Progenitor cell of endocrine pancreas (in vitro differentiated cells): ENCODE results near the gene ARHGAP20. TPM values are rescaled to one million over a fixed set of nuclear protein-coding genes. Genes with fewer than 3 reads are reported as not detected.
A peak's percentile ranks its signal among the peaks of the same experiment; 100 is the strongest.

ENCODE experiments used
- DNase-seq: peaks from one replicate; pipeline ENCODE4 v3.0.0; 2021; ENCODE audit warnings: low spot score; ENCODE audit not compliant: unreplicated experiment
- H3K27ac Mint-ChIP-seq: 2 replicates; pipeline ENCODE4 v1.8.0; 2021; ENCODE audit warnings: mild to moderate bottlenecking, moderate library complexity, mixed read lengths
- H3K27me3 Mint-ChIP-seq: 2 replicates; pipeline ENCODE4 v1.8.0; 2021; ENCODE audit warnings: mixed read lengths
- H3K36me3 Mint-ChIP-seq: 2 replicates; pipeline ENCODE4 v1.8.0; 2022; ENCODE audit warnings: mixed read lengths; ENCODE audit not compliant: insufficient read depth
- H3K4me1 Mint-ChIP-seq: 2 replicates; pipeline ENCODE4 v1.8.0; 2021; ENCODE audit warnings: low read depth, mixed read lengths
- H3K4me3 Mint-ChIP-seq: 2 replicates; pipeline ENCODE4 v1.8.0; 2021; ENCODE audit warnings: low read depth, mild to moderate bottlenecking, moderate library complexity, mixed read lengths
- H3K9me3 Mint-ChIP-seq: 2 replicates; pipeline ENCODE4 v1.8.0; 2021; ENCODE audit warnings: low read depth, mixed read lengths
- CTCF ChIP-seq: fragments of 200-600 bp; sonication (generic); IDR thresholded peaks from one replicate; pipeline ENCODE4 v1.5.0; 2021; ENCODE audit warnings: antibody characterized with exemption, mild to moderate bottlenecking; ENCODE audit not compliant: unreplicated experiment
- total RNA-seq: library from RNA; stranded (reverse); gene quantifications from 2 replicates; pipeline ENCODE4 v1.2.1, GENCODE V29; 2021

ARHGAP20 gene
- total RNA-seq, 1 donor from 2014 or later, result 0.14 TPM

- no peak for DNase-seq
- Mint-ChIP-seq H3K9me3 (no peaks in the 10 kb centered on the region), H3K36me3 (no peaks in the 10 kb centered on the region), H3K4me1 (peaks cover 2% of the 10 kb centered on the region), H3K4me3 (no peak overlapping the region), H3K27me3 (peaks cover 16% of the 10 kb centered on the region), H3K27ac (no peak overlapping the region)
- no peak for TF ChIP-seq CTCF
Measured at GRCh38 chr11:110720431-110721275, 8.4 kb upstream of the ARHGAP20 start.

GRCh38 chr11:110716361-110716760, 4.1 kb upstream of the ARHGAP20 start:
- Mint-ChIP-seq H3K27ac (no peak overlapping the region), H3K4me3 (no peak overlapping the region)

GRCh38 chr11:110715541-110715940, 3.3 kb upstream of the ARHGAP20 start:
- Mint-ChIP-seq H3K27ac (no peak overlapping the region), H3K9me3 (no peaks in the 10 kb centered on the region), H3K27me3 (peaks cover 39% of the 10 kb centered on the region), H3K4me1 (peaks cover 4% of the 10 kb centered on the region), H3K36me3 (no peaks in the 10 kb centered on the region), H3K4me3 (no peak overlapping the region)
- TF ChIP-seq CTCF, result no peak
- DNase-seq, result no peak

More at GRCh38 chr11:110716361-110716760, 4.1 kb upstream of the ARHGAP20 start:
- no peak for TF ChIP-seq CTCF
- Mint-ChIP-seq H3K27me3 (peaks cover 37% of the 10 kb centered on the region), H3K36me3 (no peaks in the 10 kb centered on the region), H3K4me1 (peaks cover 2% of the 10 kb centered on the region), H3K9me3 (no peaks in the 10 kb centered on the region)
- DNase-seq, result no peak

GRCh38 chr11:110713449-110713776, 1.2 kb upstream of the ARHGAP20 start:
- peaks cover 59% of the 10 kb centered on the region for H3K27me3 Mint-ChIP-seq
- H3K36me3 Mint-ChIP-seq, result no peaks in the 10 kb centered on the region
- H3K9me3 Mint-ChIP-seq, result no peaks in the 10 kb centered on the region
- peak overlapping the region; percentile 68 for H3K4me3 Mint-ChIP-seq
- DNase-seq, result no peak
- H3K4me1 Mint-ChIP-seq, result peaks cover 6% of the 10 kb centered on the region
- H3K27ac Mint-ChIP-seq, result no peak overlapping the region
- TF ChIP-seq CTCF, result no peak

- Mint-ChIP-seq H3K4me1 (peaks cover 6% of the 10 kb centered on the region), H3K27me3 (peaks cover 65% of the 10 kb centered on the region), H3K4me3 (peak overlapping the region; percentile 68), H3K36me3 (no peaks in the 10 kb centered on the region), H3K27ac (no peak overlapping the region), H3K9me3 (no peaks in the 10 kb centered on the region)
- no peak for TF ChIP-seq CTCF
- DNase-seq, result peak; percentile 35
Measured at GRCh38 chr11:110712659-110713448, 617 bp upstream of the ARHGAP20 start.
